H1 (cell line): ENCODE results near the gene TBCD. TPM values are rescaled to one million over a fixed set of nuclear protein-coding genes. Genes with fewer than 3 reads are reported as not detected.

Experiments
- CTCF ChIA-PET: fragments of 300-600 bp; sonication (Branson Sonifier 250); formaldehyde crosslinking; loops from one replicate; lab custom pipeline; 2021; ENCODE audit not compliant: partially characterized antibody; lab: Charles Lee
- POLR2A ChIA-PET: fragments of 300-600 bp; sonication (Branson Sonifier 250); formaldehyde crosslinking; loops from one replicate; lab custom pipeline; 2021; ENCODE audit warnings: inconsistent platforms; ENCODE audit not compliant: partially characterized antibody; lab: Charles Lee
- DNase-seq, 2 experiments: peaks; one replicate each; pipeline versions ENCODE4 v3.0.0 to v3.0.0-alpha.2; 2010 to 2022; ENCODE audit warnings: low spot score in 2 of 2, low read depth in 1 of 2, mixed read lengths in 1 of 2
- FAIRE-seq: peaks from 2 replicates; lab custom pipeline; 2011; peaks lifted over from hg19 to GRCh38; lab: Jason Lieb, UNC
- H2AFZ ChIP-seq: 2 replicates; pipeline ENCODE4 v1.8.1; 2012; ENCODE audit warnings: low read length, inconsistent platforms
- H2AK5ac ChIP-seq: 2 replicates; pipeline ENCODE4 v1.6.1; 2013; ENCODE audit warnings: low read depth, low read length
- H2BK120ac ChIP-seq: replicated peaks from 2 replicates; pipeline ENCODE3; 2013; ENCODE audit warnings: low read depth, low read length, inconsistent platforms
- H2BK12ac ChIP-seq: 2 replicates; pipeline ENCODE4 v1.6.1; 2013; ENCODE audit warnings: low read depth, low read length
- H2BK15ac ChIP-seq: 2 replicates; pipeline ENCODE4 v1.6.1; 2013; ENCODE audit warnings: low read length
- H2BK20ac ChIP-seq: 2 replicates; pipeline ENCODE4 v1.6.1; 2013; ENCODE audit warnings: low read length
- H2BK5ac ChIP-seq: 2 replicates; pipeline ENCODE4 v1.6.1; 2013; ENCODE audit warnings: low read depth, low read length
- H3K14ac ChIP-seq: 2 replicates; pipeline ENCODE4 v1.6.1; 2013; ENCODE audit warnings: inconsistent platforms; ENCODE audit not compliant: insufficient read length
- H3K18ac ChIP-seq: 2 replicates; pipeline ENCODE4 v1.6.1; 2013; ENCODE audit warnings: low read length; ENCODE audit errors: extremely low read depth
- H3K23ac ChIP-seq: 2 replicates; pipeline ENCODE4 v1.6.1; 2013; ENCODE audit warnings: inconsistent platforms; ENCODE audit not compliant: insufficient read length
- H3K23me2 ChIP-seq: 2 replicates; pipeline ENCODE4 v1.6.1; 2013; ENCODE audit warnings: low read depth, low read length
- H3K27ac ChIP-seq: 2 replicates; pipeline ENCODE4 v1.6.1; 2011; ENCODE audit warnings: low read depth, low read length, inconsistent platforms
- H3K27me3 ChIP-seq, 4 experiments: replicated peaks in 1 of 4; 1 replicate in 1 of 4; 2 replicates in 3 of 4; pipeline versions ENCODE4 v1.6.1 to v1.8.1; 2011 to 2013; ENCODE audit warnings: low read length in 3 of 4, mild to moderate bottlenecking in 3 of 4, inconsistent platforms in 2 of 4, mixed read lengths in 2 of 4, moderate library complexity in 1 of 4; ENCODE audit not compliant: control insufficient read depth in 3 of 4, insufficient read depth in 3 of 4; ENCODE audit errors: extremely low read depth in 1 of 4
- H3K36me3 ChIP-seq, 4 experiments: 2 replicates each; pipeline versions ENCODE4 v1.6.1 to v1.8.1; 2011 to 2013; ENCODE audit warnings: mild to moderate bottlenecking in 4 of 4, low read length in 3 of 4, moderate library complexity in 2 of 4, control low read depth in 1 of 4, inconsistent platforms in 1 of 4; ENCODE audit not compliant: insufficient read depth in 4 of 4, control insufficient read depth in 2 of 4
- H3K4ac ChIP-seq: replicated peaks from 2 replicates; pipeline ENCODE3; 2013; ENCODE audit warnings: low read length, low read depth, mixed read lengths, inconsistent platforms; ENCODE audit not compliant: insufficient read length
- H3K4me1 ChIP-seq, 4 experiments: replicated peaks in 1 of 4; 1 replicate in 1 of 4; 2 replicates in 3 of 4; pipeline versions ENCODE4 v1.6.1 to v1.8.1; 2011 to 2013; ENCODE audit warnings: low read length in 3 of 4, inconsistent platforms in 2 of 4, mixed read lengths in 1 of 4; ENCODE audit not compliant: insufficient read depth in 4 of 4, control insufficient read depth in 3 of 4
- H3K4me2 ChIP-seq, 2 experiments: 2 replicates each; pipeline versions ENCODE4 v1.6.1 to v1.8.1; 2011 to 2013; ENCODE audit warnings: low read depth in 2 of 2, low read length in 2 of 2, control low read depth in 1 of 2, inconsistent platforms in 1 of 2, mild to moderate bottlenecking in 1 of 2; ENCODE audit not compliant: insufficient read depth in 1 of 2
- H3K4me3 ChIP-seq, 4 experiments: fragments of 200-600, 300-600 bp in 1 of 4; sonication (generic), shearing (Covaris generic), sonication (Bioruptor Twin) in 1 of 4; 2 replicates each; pipeline versions ENCODE4 v1.5.1 to v1.8.1; 2011 to 2016; ENCODE audit warnings: low read length in 4 of 4, low read depth in 3 of 4, control low read depth in 2 of 4, inconsistent platforms in 2 of 4, mild to moderate bottlenecking in 2 of 4, mixed read lengths in 1 of 4, moderate library complexity in 1 of 4; ENCODE audit not compliant: insufficient read depth in 2 of 4; ENCODE audit errors: extremely low read depth in 1 of 4
- H3K56ac ChIP-seq: replicated peaks from 2 replicates; pipeline ENCODE3; 2013; ENCODE audit warnings: low read depth, mild to moderate bottlenecking, mixed read lengths, low read length, inconsistent platforms; ENCODE audit not compliant: insufficient read length
- H3K79me1 ChIP-seq: 2 replicates; pipeline ENCODE4 v1.6.1; 2013; ENCODE audit warnings: low read depth, low read length, control low read depth
- H3K79me2 ChIP-seq, 2 experiments: 2 replicates each; pipeline versions ENCODE4 v1.6.1 to v1.8.1; 2012 to 2013; ENCODE audit warnings: low read length in 2 of 2, mild to moderate bottlenecking in 2 of 2, inconsistent platforms in 1 of 2; ENCODE audit not compliant: insufficient read depth in 2 of 2, control insufficient read depth in 1 of 2
- H3K9ac ChIP-seq, 4 experiments: replicated peaks in 1 of 4; 1 replicate in 1 of 4; 2 replicates in 3 of 4; pipeline versions ENCODE4 v1.6.1 to v1.8.1; 2011 to 2013; ENCODE audit warnings: low read depth in 3 of 4, low read length in 3 of 4, control low read depth in 2 of 4, mild to moderate bottlenecking in 2 of 4, moderate library complexity in 2 of 4, inconsistent platforms in 1 of 4; ENCODE audit errors: extremely low read depth in 1 of 4
- H3K9me3 ChIP-seq, 2 experiments: 2 replicates each; pipeline versions ENCODE4 v1.6.1 to v1.8.1; 2012 to 2013; ENCODE audit warnings: mild to moderate bottlenecking in 2 of 2, moderate library complexity in 2 of 2, control low read depth in 1 of 2, inconsistent platforms in 1 of 2, low read depth in 1 of 2, low read length in 1 of 2, mixed read lengths in 1 of 2; ENCODE audit not compliant: insufficient read depth in 2 of 2
- H4K20me1 ChIP-seq, 2 experiments: replicated peaks in 1 of 2; 2 replicates each; pipeline versions ENCODE3 to v1.8.1; 2011 to 2013; ENCODE audit warnings: inconsistent platforms in 2 of 2, low read length in 2 of 2, mild to moderate bottlenecking in 1 of 2; ENCODE audit not compliant: insufficient read depth in 2 of 2, control insufficient read depth in 1 of 2
- H4K5ac ChIP-seq: 2 replicates; pipeline ENCODE4 v1.6.1; 2013; ENCODE audit warnings: low read length, low read depth, mixed read lengths, inconsistent platforms; ENCODE audit not compliant: insufficient read length
- H4K8ac ChIP-seq: 2 replicates; pipeline ENCODE4 v1.8.0; 2013; ENCODE audit warnings: mild to moderate bottlenecking, moderate library complexity, low read length, inconsistent platforms; ENCODE audit not compliant: insufficient read depth; ENCODE audit errors: extremely low read depth
- H4K91ac ChIP-seq: replicated peaks from 2 replicates; pipeline ENCODE3; 2013; ENCODE audit warnings: low read length, mixed read lengths, inconsistent platforms; ENCODE audit not compliant: insufficient read length
- EP300 ChIP-seq, 2 experiments: IDR thresholded peaks; 1 replicate in 1 of 2; 2 replicates in 1 of 2; pipeline ENCODE4 v1.6.1; 2011 to 2012; ENCODE audit warnings: low read depth in 2 of 2, low read length in 2 of 2, mild to moderate bottlenecking in 2 of 2, borderline replicate concordance in 1 of 2, inconsistent platforms in 1 of 2, moderate library complexity in 1 of 2
- TBP ChIP-seq: IDR thresholded peaks from 2 replicates; pipeline ENCODE4 v1.6.1; 2011; ENCODE audit warnings: low read depth, low read length, improper control_type of control experiment
- WGBS, 2 experiments: shearing (Covaris generic) in 1 of 2; methylation state at CpG; one replicate each; pipeline versions ENCODE4 v1.1.6 to v1.1.7; 2013 to 2015; ENCODE audit warnings: low lambda C conversion rate in 2 of 2, mixed read lengths in 2 of 2, inconsistent platforms in 1 of 2, low coverage in 1 of 2, missing lambda C conversion rate in 1 of 2; ENCODE audit not compliant: insufficient replicate concordance in 2 of 2, insufficient coverage in 1 of 2, insufficient read length in 1 of 2; ENCODE audit errors: extremely low coverage in 1 of 2, missing lambda C conversion rate in 1 of 2; 5-methylcytosine and 5-hydroxymethylcytosine counted together
- polyA plus RNA-seq, 7 experiments: library from polyadenylated mRNA; depleted of rRNA in 3 of 7; stranded (reverse) in 5 of 7; unstranded in 2 of 7; fragments of >200 nt in 5 of 7; fragments of 200-250 nt in 2 of 7; gene quantifications; 1 replicate in 5 of 7; 2 replicates in 1 of 7; 4 replicates in 1 of 7; pipeline versions ENCODE4 v1.2.1 to v1.2.3, GENCODE V29; 2011 to 2013; ENCODE audit warnings: missing spikeins in 2 of 7, mixed read lengths in 2 of 7
- total RNA-seq: library from RNA; stranded (reverse); fragmentation: NEBNext Ultra II Directional; extraction: Animal tissue kit (Norgen Biotek cat#: 25700); gene quantifications from 2 replicates; pipeline ENCODE4 v1.2.1, GENCODE V29; 2021

The TBCD gene
- total and polyA plus RNA-seq, 2 of the 8 experiments (the other 6 are each of a cell fraction or from before 2014, with no cell fraction given), result 118 to 162 TPM

- H2BK12ac ChIP-seq, result no peak overlapping the region
- no peak for TF ChIP-seq EP300 (IDR thresholded peaks at IDR 0.05; ENCODE audit: borderline replicate concordance in 1 of 2, low read depth in 2 of 2, low read length in 2 of 2)
- TF ChIP-seq TBP, result no peak
- DNase-seq, result no peak
- peak overlapping the region; percentile 71; the same call in 1 of the 2 replicates for H4K8ac ChIP-seq
- no peak overlapping the region for H3K23ac ChIP-seq
- H3K4ac ChIP-seq, result no peak overlapping the region
- H2BK15ac ChIP-seq, result no peak overlapping the region
- H3K23me2 ChIP-seq, result 0 out of 2 replicates have a peak, but pooled peaks cover 2% of the 10 kb centered on the region
- H3K4me1 ChIP-seq, result no peaks in the 10 kb centered on the region
- peaks cover 0 to 15% (median 4%) of the 10 kb centered on the region in 4 experiments; a peak in 3 of 8 replicates for H3K36me3 ChIP-seq
- H3K18ac ChIP-seq, result no peak overlapping the region
- H3K27me3 ChIP-seq, result no peaks in the 10 kb centered on the region
- no peak overlapping the region for H3K56ac ChIP-seq
- H2BK5ac ChIP-seq, result no peak overlapping the region; the same call in 1 of the 2 replicates
- no peak overlapping the region for H2AFZ ChIP-seq
- H3K4me2 ChIP-seq, result no peak overlapping the region
- POLR2A ChIA-PET, result no interaction called here
- peaks cover 26% of the 10 kb centered on the region for H3K79me1 ChIP-seq
- no peak overlapping the region for H4K91ac ChIP-seq
- 90% methylated on average over 14 of the region's 15 CpGs; no CpG with 5 or more reads in 1 of the 2 experiments for WGBS, 2 experiments
- no peak overlapping the region for H3K9ac ChIP-seq
- no peak overlapping the region for H3K27ac ChIP-seq
- no peak for FAIRE-seq
- H4K5ac ChIP-seq, result no peak overlapping the region
- no peak overlapping the region for H3K4me3 ChIP-seq
- peaks cover 0 to 34% of the 10 kb centered on the region in 2 experiments; a peak in 2 of 4 replicates for H3K79me2 ChIP-seq
- peaks cover 8 to 18% of the 10 kb centered on the region in 2 experiments for H4K20me1 ChIP-seq
- no peak overlapping the region for H2BK20ac ChIP-seq
- CTCF ChIA-PET, result interaction anchor here (0.8 to 2.1 kb wide), 5 partner anchors 13 to 116 kb away, joined by 3 to 10 read pairs (median 3); no protein-coding TSS in a partner anchor
- H2AK5ac ChIP-seq, result no peak overlapping the region
- H2BK120ac ChIP-seq, result no peak overlapping the region
- no peaks in the 10 kb centered on the region for H3K9me3 ChIP-seq
- H3K14ac ChIP-seq, result no peak overlapping the region
These were observed 42.2 kb downstream of the TBCD start for GRCh38 chr17:82793974-82794630.
